HG03045 (cell line): Measurements from ENCODE around the gene EPB42.
"Not testable (repeated sequence)": the region's sequence is repeated elsewhere in the genome, so short reads cannot be mapped to it uniquely, and the experiment has no call there.

Source experiments
- ATAC-seq: cut with Tn5 transposase; IDR thresholded peaks from one replicate; pipeline ENCODE4 v1.9.1; 2021; ENCODE audit warnings: mild to moderate bottlenecking, moderate library complexity; ENCODE audit not compliant: unreplicated experiment

Gene EPB42

GRCh38 chr15:43213466-43213865, 7.4 kb downstream of the EPB42 start:
- no peak for ATAC-seq

DNA sequence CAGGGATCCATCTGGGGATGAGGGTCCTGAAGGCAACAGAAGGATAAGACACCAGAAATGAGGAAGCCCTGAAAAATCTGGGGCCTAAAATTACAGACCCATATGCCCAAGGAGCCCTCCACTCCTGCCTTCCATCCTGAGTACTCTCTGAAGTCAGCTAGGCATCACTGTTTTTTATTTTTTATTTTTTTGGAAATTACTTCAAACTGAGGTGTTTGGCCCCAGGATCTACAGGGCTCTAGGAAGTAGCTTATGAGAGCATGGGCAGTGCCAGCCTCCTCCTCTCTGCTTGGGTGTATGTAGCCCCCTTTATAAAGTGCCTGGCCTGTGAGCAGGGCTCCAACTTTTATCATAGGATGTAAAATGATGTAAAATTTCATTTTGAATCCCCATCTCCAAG, 7.9 kb downstream of the EPB42 start:
- ATAC-seq: no peak

DNA sequence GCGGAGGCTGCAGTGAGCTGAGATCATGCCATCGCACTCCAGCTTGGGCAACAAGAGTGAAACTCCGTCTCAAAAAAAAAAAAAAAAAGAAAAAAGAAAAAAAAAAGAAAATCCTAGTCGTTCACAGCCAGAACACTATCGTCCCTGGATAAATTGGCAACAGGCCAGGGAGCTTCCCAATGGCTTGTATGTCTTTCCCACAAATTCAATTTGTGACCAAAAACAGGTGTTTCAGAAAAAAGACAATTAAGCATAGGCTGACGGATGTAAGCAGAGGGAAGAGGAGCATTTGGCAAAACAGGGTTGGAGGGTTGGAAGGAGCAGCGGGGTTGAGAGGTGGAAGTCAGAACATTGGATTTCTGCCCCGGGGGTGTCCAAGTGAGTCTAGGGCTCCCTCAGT, 8.5 kb downstream of the EPB42 start:
- ATAC-seq: no peak

DNA sequence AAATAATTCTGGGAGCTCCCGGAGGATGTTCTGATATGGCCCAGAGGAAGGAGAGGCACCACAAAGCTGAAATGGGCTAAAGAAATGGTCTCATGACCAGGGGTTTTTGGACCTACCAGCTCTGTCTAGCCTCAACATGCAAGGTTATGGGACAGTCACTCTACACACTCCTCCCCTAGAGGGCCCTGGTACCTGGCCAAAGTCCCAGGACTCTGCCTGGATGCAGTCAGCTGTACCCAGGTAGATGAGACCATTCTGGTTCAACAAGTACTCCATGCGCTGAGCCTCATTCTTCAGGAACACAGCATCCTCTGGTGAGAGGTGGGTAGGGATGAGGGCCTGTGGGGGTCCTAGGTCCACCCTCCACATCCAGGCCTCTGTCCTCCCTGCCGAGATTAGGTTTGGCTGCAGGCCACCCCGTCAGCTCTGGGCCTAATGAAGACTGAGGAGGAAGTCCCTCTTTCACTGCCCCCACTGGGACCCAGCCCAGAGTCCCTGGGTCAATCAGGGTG, 9.5 kb downstream of the EPB42 start:
- ATAC-seq: no peak

- no peak for ATAC-seq
Observed at GRCh38 chr15:43210807-43211206, 10.0 kb downstream of the EPB42 start.

GRCh38 chr15:43210172-43210745, 10.6 kb downstream of the EPB42 start:
- no peak for ATAC-seq

DNA sequence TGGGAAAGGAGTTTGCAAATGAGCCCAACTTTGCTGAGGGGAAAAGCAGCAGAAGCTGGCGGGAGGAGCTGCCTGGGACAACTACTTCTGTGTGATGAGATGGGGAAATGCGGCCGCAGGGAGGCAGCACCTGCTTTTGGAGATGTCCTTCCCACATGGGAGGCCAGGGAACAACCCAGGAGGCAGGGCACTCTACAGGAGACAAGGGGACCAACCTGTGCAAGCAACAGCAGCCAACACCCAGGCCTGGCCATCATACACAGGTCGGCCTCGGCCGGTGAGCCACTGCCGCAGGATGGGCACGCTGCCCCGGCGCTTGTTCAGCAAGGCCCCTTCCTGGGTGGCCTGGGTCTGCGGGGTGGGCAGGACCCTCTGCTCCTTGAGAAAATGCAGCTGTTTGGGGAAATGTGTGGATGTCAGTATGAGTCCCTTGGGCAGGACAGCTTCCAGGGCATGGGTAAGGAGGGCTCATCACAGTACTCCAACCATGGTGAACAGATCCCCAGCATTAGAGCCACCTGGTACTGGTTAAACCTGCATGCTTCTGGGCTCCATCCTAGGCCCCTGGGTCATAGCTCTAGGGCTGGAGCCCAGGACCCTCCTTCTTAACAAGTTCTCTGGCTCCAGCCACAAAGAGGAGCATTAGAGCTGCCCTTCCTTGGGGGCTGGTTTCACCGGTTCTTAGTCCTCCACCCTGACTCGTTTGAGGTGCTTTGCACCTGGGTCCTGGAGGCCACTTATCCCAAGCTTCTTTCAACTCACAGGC, 11.6 kb downstream of the EPB42 start:
- ATAC-seq: no peak

DNA sequence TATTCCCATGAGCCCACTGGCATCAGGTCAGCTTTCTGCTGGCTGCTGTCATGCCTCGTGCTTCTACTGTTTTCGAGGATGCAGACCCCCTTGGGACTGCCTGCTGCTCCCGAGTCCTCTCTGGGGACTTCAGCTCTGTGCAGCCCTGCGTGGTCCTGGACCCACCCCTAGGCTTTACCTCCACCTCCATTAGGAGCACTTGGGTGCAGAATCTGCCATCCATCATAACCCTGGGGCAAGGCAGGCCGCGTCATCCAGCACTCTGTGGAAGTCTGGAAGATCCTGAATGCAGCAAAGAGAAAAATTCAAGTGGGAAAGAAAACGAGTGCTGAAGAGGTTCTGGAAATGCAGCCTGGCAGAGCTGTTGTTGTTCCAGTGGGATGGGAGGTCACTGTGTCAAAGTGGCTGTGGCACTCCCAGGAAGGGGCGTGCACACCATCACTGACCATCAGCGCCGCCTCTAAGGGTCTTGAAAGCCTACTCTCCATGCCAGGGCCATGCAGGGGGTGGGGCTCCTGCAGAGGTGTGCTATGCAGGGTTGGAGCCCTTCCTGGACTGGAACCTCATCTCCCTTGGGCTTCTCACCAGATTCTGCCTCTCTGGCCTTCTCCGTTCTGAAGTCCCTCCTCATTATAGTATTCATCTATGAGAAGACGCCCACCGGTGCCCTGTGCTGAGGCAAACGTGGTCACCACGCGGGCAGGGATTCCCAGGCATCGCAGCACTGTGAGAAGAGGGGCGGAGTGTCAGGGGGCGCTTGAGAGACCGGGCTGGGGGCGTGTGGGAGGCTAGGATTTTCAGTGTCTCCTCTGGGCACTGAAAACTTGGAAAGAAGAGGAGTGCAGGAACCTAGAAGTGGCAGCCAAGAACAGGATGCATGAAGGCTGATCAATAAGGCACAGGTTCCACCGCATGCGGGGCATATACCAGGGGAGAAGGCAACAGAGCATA, 12.5 kb downstream of the EPB42 start:
- no peak for ATAC-seq

GRCh38 chr15:43207024-43207423, 13.8 kb downstream of the EPB42 start:
- no peak for ATAC-seq

- no peak for ATAC-seq
Observed at GRCh38 chr15:43206054-43206453, 14.8 kb downstream of the EPB42 start.

DNA sequence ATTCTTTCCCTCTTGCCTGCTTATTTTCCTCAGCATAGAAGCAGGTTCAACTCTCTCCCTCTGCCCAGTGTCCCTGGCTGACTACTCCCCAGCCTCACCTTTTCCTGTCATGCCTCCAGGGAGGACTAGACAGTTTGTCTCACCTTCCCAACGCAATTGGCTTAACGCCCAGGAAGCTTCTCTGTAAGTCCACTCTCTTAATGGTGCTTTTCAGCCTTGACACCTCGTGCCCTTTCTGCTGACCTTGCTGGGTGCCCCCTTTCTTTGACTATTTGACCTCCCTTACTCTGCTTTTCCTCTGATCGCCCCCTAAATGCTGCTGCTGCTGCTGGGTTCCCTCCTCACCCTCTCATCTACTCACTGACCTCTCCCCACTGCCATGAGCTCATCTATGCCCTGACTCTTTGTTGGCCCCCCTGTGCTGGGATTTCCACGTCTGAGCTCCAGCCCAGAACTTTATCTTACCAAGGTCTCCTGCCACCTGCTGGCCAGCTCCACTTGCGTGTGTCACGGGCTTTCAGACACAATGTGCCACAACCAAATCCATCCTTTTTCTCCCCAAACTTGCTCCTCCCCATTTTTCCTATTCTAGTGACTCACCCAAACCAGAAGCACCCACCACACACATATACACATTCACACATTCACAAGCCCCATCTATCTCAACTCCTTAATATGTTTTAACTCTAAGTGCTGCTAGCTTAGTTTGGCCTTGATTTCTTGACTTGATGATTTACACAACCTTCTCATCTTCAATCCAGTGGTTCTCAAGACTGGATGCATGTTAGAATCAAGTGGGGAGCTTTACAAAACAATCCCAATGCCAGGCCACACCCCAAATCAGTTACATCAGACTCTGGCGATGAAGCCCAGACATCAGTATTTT, 16.6 kb downstream of the EPB42 start:
- no peak for ATAC-seq

GRCh38 chr15:43199945-43200488, 20.8 kb downstream of the EPB42 start:
- no peak for ATAC-seq

DNA sequence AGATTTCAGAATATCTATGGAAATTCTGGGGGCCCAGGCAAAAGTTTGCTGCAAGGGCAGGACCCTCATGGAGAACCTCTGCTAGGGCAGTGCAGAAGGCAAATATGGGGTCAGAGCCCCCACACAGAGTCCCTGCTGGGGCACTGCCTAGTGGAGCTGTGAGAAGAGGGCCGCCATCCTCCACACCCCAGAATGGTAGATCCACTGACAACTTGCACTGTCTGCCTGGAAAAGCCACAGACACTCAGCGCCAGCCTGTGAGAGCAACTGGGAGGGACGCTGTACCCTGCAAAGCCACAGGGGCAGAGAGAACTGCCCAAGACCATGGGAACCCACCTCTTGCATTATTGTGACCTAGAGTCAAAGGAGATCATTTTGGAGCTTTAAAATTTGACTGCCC, 21.8 kb downstream of the EPB42 start:
- ATAC-seq: no peak

DNA sequence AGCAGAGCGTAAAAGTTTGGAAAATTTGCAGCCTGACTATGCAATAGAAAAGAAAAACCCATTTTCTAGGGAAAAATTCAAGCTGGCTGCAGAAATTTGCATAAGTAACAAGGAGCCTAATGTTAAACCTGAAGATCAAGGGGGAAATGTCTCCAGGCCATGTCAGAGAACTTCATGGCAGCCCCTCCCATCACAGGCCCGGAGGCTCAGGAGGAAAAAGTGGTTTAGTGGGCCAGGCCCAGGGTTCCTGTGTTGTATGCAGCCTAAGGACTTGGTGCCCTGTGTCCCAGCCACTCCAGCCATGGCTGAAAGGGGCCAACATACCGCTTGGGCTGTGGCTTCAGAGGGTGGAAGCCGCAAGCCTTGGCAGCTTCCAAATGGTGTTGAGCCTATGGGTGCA, 22.3 kb downstream of the EPB42 start:
- ATAC-seq: not testable (repeated sequence)

- ATAC-seq: not testable (repeated sequence)
Observed at GRCh38 chr15:43197773-43198172, 23.0 kb downstream of the EPB42 start.

DNA sequence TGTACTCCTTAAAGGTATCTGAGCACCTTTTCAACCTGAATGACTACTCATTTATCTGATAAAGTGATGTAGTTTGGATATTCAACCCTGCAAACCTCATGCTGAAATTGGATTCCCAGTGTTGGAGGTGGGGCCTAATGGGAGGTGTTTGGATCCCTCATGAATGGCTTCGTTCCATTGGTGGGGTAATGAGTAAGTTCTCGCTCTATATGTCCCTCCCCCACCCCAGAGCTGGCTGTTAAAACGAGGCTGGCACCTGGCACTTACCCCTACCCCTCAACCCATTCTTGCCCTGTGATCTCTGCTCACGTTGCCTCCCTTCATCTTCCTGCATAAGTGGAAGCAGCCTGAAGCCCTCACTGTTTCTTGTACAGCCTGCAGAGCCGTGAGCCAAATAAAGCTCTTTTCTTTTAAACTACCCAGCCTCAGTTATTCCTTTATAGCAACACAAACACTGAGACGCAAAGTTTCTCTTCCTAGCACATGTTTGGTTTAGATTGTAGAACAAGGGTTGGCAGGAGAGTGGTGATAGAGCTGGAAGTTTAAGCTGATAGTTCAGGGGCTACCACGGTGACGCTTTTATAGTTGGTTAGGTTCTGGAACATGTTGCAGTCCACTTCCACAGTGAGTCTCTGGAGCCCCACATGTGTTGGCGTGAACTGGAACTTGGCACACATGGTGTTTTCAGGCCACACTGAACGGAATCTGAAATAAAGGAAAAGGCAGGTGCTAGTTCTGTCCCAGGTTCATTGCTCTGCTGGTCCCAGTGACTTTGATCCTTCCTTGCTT, 23.9 kb downstream of the EPB42 start:
- no peak for ATAC-seq

DNA sequence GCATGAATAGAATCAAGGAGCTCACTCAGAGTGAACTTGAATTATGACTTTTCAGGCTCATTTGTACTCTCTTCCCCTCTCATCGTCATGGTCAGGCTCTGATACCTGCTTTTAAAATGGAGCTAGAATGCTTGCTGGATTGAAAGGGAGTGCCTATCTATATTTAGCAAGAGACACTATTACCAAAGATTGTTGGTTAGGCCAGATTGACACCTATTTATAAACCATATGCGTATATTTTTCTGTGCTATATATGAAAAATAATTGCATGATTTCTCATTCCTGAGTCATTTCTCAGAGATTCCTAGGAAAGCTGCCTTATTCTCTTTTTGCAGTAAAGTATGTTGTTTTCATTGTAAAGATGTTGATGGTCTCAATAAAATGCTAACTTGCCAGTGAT, 26.0 kb downstream of the EPB42 start:
- no peak for ATAC-seq

- no peak for ATAC-seq
Observed at GRCh38 chr15:43193710-43194109, 27.1 kb downstream of the EPB42 start.

- no peak for ATAC-seq
Observed at GRCh38 chr15:43190178-43190577, 30.6 kb downstream of the EPB42 start.
